ENCODE measurements around the gene SYCE1. TPM values are rescaled to one million over a fixed set of nuclear protein-coding genes. Genes with fewer than 3 reads are reported as not detected.
"Not testable (repeated sequence)": the region's sequence is repeated elsewhere in the genome, so short reads cannot be mapped to it uniquely, and the experiment has no call there.

Gene SYCE1
- total RNA-seq, 1 donor from 2014 or later, result not detected

DNA sequence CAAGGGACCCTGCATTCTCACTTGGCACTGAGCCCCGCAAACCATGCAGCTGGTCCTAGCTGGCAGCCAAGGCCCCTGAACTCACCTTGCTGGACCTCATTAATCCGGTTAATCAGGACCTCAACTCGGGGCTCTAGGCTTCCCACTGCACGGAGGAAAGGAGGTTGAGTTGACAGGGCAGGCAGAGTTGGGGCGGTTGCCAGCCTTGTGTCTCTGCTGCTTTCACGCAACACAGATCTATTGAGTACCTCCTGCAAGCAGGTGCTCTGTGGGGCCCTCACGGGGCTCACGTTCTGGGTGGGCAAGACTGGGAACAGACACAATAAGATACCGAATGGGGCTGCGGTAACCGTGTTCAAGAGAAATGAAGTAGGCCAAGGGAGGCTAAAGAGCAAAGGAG lies 6.2 kb downstream of the SYCE1 start:
- DNase-seq (ENCODE audit: low read depth, low spot score), result no peak

GRCh38 chr10:133557381-133557780 lies 8.0 kb downstream of the SYCE1 start:
- DNase-seq (ENCODE audit: low read depth, low spot score), result no peak

GRCh38 chr10:133555521-133555920 lies 9.9 kb downstream of the SYCE1 start:
- no peak for DNase-seq (ENCODE audit: low read depth, low spot score)

- DNase-seq (ENCODE audit: low read depth, low spot score), result no peak
These were observed 10.8 kb downstream of the SYCE1 start for GRCh38 chr10:133554600-133554999.

DNA sequence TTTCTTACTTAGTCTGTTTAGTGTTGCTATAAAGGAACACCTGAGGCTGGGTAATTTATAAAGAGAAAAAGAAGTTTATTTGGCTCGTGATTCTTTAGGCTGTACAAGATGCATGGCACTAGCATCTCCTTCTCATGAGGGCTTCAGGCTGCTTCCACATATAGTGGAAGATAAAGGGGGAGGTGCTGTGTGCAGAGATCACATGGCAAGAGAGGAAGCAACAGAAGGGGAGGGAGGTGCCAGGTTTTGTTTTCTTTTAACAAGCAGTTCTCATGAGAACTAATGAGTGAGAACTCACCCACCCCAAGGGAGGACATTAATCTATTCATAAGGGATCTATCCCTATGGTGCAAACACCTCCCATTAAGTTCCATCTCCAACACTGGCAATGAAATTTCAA lies 20.9 kb downstream of the SYCE1 start:
- no peak for DNase-seq (ENCODE audit: low read depth, low spot score)

GRCh38 chr10:133541441-133541975 lies 23.9 kb downstream of the SYCE1 start:
- not testable (repeated sequence) for DNase-seq (ENCODE audit: low read depth, low spot score)

DNA sequence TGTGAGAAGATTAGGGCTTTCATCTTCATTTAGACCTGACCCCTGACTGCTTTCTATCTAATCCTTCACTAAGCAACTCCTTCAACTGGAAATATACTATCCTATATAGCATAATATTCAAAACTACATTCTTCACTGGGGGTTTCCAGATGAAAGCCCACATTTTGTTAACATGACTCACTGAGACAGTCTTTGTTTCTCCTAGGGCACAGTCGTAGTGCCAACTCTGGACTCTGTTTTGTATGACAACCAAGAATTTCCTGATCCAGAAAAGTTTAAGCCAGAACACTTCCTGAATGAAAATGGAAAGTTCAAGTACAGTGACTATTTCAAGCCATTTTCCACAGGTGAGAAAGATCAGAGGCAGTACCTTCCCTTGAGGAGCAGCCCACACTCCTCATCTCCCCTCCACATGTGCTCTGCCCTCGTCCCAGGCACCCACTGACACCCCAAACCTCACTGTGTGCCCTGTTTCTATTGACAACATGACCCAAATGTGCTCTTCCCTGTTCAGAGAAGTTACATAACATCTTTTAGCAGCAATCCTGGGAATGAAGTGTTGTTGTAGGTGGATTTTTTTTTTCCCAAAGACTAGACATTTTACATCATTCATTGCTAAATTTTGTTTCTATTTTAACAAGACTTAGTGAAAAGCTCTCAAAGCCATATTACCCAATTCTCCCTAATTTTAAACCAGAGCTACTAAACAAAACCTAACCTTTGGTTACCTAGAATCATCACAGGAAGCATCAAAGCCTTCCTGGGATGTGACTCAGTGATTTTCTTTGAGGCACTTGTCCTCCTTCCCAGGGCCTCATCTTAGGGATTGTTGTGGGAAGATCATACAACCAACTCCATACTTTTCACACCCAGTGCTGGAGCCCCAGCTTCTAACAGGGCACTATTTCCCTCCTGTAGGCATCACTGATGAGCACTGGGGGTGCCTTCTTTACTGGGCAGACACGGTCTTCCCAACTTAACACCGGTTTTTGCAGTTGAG lies 27.5 kb downstream of the SYCE1 start:
- DNase-seq (ENCODE audit: low read depth, low spot score), result peak; percentile 48

GRCh38 chr10:133536198-133536597 lies 29.2 kb downstream of the SYCE1 start:
- no peak for DNase-seq (ENCODE audit: low read depth, low spot score)

GRCh38 chr10:133534417-133534816 lies 31.0 kb downstream of the SYCE1 start:
- DNase-seq (ENCODE audit: low read depth, low spot score), result no peak

DNA sequence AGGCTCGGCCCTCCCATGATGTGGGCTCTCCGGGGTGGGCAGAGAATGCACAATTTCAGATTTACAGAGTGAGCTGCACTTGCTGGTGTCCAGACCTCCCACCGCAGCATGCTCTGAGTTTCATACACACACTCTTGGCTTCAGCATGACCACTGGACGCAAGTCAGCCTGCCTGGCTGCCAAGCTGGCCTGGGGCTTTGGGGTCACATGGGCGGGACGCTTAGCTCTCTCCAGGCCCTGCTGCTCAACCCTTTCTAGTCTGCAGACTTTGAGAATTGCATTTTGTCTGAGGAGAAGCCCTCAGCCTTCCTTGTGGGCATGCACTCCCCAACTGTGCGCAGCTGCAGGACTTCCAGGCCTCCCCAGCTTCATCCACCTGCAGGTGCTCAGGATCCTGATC lies 32.5 kb downstream of the SYCE1 start:
- DNase-seq (ENCODE audit: low read depth, low spot score), result no peak

GRCh38 chr10:133530506-133530905 lies 34.9 kb downstream of the SYCE1 start:
- no peak for DNase-seq (ENCODE audit: low read depth, low spot score)

- DNase-seq (ENCODE audit: low read depth, low spot score), result no peak
These were observed 35.8 kb downstream of the SYCE1 start for GRCh38 chr10:133529576-133529946.

- DNase-seq (ENCODE audit: low read depth, low spot score), result no peak
These were observed 36.4 kb downstream of the SYCE1 start for GRCh38 chr10:133528845-133529575.

- DNase-seq (ENCODE audit: low read depth, low spot score), result no peak
These were observed 37.0 kb downstream of the SYCE1 start for GRCh38 chr10:133528296-133528844.

GRCh38 chr10:133527771-133528271 lies 37.6 kb downstream of the SYCE1 start:
- DNase-seq (ENCODE audit: low read depth, low spot score), result no peak

GRCh38 chr10:133526957-133527588 lies 38.3 kb downstream of the SYCE1 start, which contains the start of gene CYP2E1:
CYP2E1 (plus strand) TSS chr10:133527363; CDS start chr10:133527396, 33 bp downstream.
- no peak for DNase-seq (ENCODE audit: low read depth, low spot score)

- DNase-seq (ENCODE audit: low read depth, low spot score), result no peak
These were observed 39.9 kb downstream of the SYCE1 start for GRCh38 chr10:133525444-133525843.

GRCh38 chr10:133523631-133524203 lies 41.7 kb downstream of the SYCE1 start:
- no peak for DNase-seq (ENCODE audit: low read depth, low spot score)

- peak; percentile 3 for DNase-seq (ENCODE audit: low read depth, low spot score)
These were observed 45.1 kb downstream of the SYCE1 start for GRCh38 chr10:133520193-133520738.

DNA sequence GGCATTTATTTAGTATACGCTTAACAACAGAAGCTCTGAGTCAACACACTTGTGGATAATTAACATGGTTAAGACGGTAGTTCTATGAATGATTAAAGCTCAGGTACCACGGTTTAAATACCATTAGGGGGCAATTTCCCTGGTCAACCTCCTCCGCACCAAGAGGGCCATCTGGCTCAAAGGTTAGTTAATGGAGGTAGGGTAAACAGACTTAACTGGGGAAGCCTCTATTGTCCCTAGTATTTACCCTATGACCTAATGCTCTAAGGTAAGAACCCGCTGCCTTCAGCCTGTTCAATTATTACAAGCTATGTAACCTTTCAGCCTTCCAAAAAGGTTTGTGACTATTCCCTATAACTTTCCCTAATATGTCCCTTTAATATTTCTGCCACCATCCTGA lies 46.9 kb downstream of the SYCE1 start:
- not testable (repeated sequence) for DNase-seq (ENCODE audit: low read depth, low spot score)

All from pulmonary artery endothelial cell (primary cell).